Activated CD8-positive, alpha-beta T cell treated with anti-CD3 and anti-CD28 coated beads for 36 hours (primary cell): Measurements from ENCODE around the gene CARD19. TPM values are rescaled to one million over a fixed set of nuclear protein-coding genes. Genes with fewer than 3 reads are reported as not detected.
A peak's percentile ranks its signal among the peaks of the same experiment; 100 is the strongest.

Source experiments
- ATAC-seq: fragments of 200-7000 bp; cut with Tn5 transposase; one replicate; pipeline ENCODE4 v1.10.0; 2021; ENCODE audit warnings: mild to moderate bottlenecking, moderate library complexity
- CTCF ChIA-PET: fragments of 350-600 bp; sonication (Branson Sonifier 250); formaldehyde crosslinking; loops from one replicate; lab custom pipeline; 2021; ENCODE audit warnings: antibody characterized with exemption; lab: Charles Lee
- POLR2A ChIA-PET: fragments of 350-600 bp; sonication (Branson Sonifier 250); formaldehyde crosslinking; loops from one replicate; lab custom pipeline; 2021; ENCODE audit warnings: antibody characterized with exemption; lab: Charles Lee
- DNase-seq: peaks from one replicate; pipeline ENCODE4 v3.0.0-alpha.2; 2020
- H3K27ac Mint-ChIP-seq: one replicate; pipeline ENCODE4 v1.8.0; 2021; ENCODE audit warnings: mild to moderate bottlenecking, mixed read lengths
- H3K27me3 Mint-ChIP-seq: one replicate; pipeline ENCODE4 v1.8.0; 2021; ENCODE audit warnings: mixed read lengths
- H3K36me3 Mint-ChIP-seq: one replicate; pipeline ENCODE4 v1.8.0; 2021; ENCODE audit warnings: low read depth, mixed read lengths
- H3K4me1 Mint-ChIP-seq: one replicate; pipeline ENCODE4 v1.8.0; 2021; ENCODE audit warnings: low read depth, mixed read lengths
- H3K4me3 Mint-ChIP-seq: one replicate; pipeline ENCODE4 v1.8.0; 2021; ENCODE audit warnings: mild to moderate bottlenecking, moderate library complexity, mixed read lengths
- H3K9me3 Mint-ChIP-seq: one replicate; pipeline ENCODE4 v1.8.0; 2021; ENCODE audit warnings: mixed read lengths
- intact Hi-C: fragments of 100-400 bp; cut with micrococcal nuclease; formaldehyde crosslinking; loops from one replicate; pipeline ENCODE4 v1.10.0; 2022
- total RNA-seq, 2 experiments: library from RNA; stranded (reverse); gene quantifications; one replicate each; pipeline ENCODE4 v1.2.3, GENCODE V29; 2021
- TF ChIP-seq, protein P1 (sequence below): fragments of 200-600 bp; IDR thresholded peaks from one replicate; pipeline ENCODE4 v1.8.0; 2022; ENCODE audit warnings: antibody characterized with exemption, mild to moderate bottlenecking

CARD19 gene
- total RNA-seq, 2 experiments from 2014 or later: 42.9 to 43.4 TPM

DNA sequence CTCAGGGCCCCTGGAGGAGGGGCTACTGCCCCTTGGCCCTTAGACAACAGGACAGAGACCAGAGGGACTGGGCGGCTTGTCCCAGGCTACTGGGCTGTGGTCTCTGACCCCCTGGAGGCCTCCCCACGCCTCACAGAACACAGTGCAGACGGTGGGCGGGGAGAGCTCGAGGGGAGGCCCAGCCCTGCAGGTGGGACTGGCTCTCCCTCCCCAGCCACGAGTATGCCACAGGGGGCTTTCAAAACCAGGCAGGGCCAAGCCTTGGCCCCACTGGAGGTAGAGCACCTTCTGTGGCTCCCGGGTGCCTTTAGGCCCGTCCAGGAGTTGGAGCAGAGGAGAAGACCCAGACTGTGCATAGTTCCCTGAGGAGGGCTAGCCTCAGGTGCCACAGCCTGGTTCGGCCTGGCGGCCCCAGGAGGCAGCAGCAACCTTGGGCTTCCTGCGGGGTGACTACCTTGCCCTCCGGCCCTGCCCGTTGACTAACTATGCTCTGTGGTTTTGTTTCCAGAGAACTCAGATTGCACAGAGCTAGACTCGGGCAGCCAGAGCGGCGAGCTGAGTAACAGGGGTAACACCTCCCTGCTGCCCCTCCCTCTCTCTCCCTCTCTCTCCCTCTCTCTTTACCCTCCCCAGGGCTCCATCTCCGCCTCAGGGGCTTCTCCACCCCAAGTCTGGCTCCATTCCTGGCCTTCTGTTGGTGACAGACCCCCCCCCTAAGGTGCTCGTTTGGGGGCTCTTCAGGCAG lies 15.5 kb downstream of the CARD19 start:
- ChIA-PET POLR2A (interaction anchor here (0.9 kb wide), 1 partner anchor 17 kb away, joined by 3 read pairs; no protein-coding TSS in a partner anchor), CTCF (interaction anchor here (1.0 kb wide), 1 partner anchor 14 kb away, joined by 3 read pairs; no protein-coding TSS in a partner anchor)
- TF ChIP-seq, protein P1, sequence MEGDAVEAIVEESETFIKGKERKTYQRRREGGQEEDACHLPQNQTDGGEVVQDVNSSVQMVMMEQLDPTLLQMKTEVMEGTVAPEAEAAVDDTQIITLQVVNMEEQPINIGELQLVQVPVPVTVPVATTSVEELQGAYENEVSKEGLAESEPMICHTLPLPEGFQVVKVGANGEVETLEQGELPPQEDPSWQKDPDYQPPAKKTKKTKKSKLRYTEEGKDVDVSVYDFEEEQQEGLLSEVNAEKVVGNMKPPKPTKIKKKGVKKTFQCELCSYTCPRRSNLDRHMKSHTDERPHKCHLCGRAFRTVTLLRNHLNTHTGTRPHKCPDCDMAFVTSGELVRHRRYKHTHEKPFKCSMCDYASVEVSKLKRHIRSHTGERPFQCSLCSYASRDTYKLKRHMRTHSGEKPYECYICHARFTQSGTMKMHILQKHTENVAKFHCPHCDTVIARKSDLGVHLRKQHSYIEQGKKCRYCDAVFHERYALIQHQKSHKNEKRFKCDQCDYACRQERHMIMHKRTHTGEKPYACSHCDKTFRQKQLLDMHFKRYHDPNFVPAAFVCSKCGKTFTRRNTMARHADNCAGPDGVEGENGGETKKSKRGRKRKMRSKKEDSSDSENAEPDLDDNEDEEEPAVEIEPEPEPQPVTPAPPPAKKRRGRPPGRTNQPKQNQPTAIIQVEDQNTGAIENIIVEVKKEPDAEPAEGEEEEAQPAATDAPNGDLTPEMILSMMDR: no peak
- H3K4me1 Mint-ChIP-seq: peaks cover 33% of the 10 kb centered on the region
- peaks cover 14% of the 10 kb centered on the region for H3K36me3 Mint-ChIP-seq
- intact Hi-C loops: no loop called here
- H3K4me3 Mint-ChIP-seq: no peak overlapping the region
- DNase-seq (no peak), ATAC-seq (no peak)
- H3K9me3 Mint-ChIP-seq: no peaks in the 10 kb centered on the region
- no peaks in the 10 kb centered on the region for H3K27me3 Mint-ChIP-seq
- peak overlapping the region; percentile 6 for H3K27ac Mint-ChIP-seq

DNA sequence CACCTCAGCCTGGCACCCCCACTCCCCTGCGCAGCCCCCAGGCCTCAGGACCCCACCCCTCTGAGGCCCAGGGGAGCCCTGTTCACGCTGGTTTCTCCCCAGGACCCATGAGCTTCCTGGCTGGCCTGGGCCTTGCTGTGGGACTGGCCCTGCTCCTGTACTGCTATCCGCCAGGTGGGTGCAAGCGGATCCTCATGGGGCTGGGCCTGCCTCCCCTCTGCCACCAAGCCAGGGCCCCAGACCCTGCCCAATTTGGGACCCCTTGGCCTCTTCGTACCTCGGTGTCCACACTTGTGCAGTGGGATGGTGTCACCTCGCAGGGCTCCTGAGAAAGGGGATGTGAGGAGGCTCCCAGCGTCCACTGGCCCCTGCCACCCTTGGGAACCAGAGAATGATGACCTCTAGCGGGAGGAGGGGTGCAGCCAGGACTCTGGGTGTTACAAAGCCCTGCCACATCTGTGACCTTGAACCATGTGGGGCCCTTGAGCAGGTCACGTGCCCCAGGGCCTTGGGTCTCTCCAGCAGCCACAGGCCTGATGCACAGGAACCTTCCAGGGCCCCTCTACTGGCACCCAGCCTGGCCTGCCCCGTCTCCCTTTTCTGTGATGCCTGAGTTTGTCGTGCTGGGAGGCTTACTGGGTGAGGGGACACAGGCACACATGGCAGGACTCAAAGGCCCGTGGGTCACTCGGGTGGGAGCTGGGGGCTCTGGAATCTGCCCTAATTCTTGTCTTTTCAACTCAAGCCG lies 16.3 kb downstream of the CARD19 start:
- ChIA-PET CTCF (interaction anchor here (0.8 to 1.2 kb wide), 3 partner anchors 13 to 109 kb away, joined by 3 read pairs; partner anchors contain the start of gene NINJ1), POLR2A (interaction anchor here (0.9 to 1.3 kb wide), 2 partner anchors 18 to 22 kb away, joined by 3 to 4 read pairs; partner anchors contain the start of gene NINJ1)
- Mint-ChIP-seq H3K4me1 (peaks cover 26% of the 10 kb centered on the region), H3K9me3 (no peaks in the 10 kb centered on the region), H3K27me3 (no peaks in the 10 kb centered on the region), H3K4me3 (no peak overlapping the region), H3K27ac (no peak overlapping the region), H3K36me3 (peaks cover 14% of the 10 kb centered on the region)
- peak; percentile 1 for DNase-seq
- TF ChIP-seq, protein P1: no peak
- ATAC-seq: no peak
- intact Hi-C loops: no loop called here

GRCh38 chr9:93112864-93113389 lies 16.9 kb downstream of the CARD19 start:
- Mint-ChIP-seq H3K27me3 (no peaks in the 10 kb centered on the region), H3K4me3 (no peak overlapping the region), H3K9me3 (no peaks in the 10 kb centered on the region), H3K4me1 (peaks cover 20% of the 10 kb centered on the region), H3K27ac (no peak overlapping the region), H3K36me3 (peaks cover 14% of the 10 kb centered on the region)
- ATAC-seq (no peak), DNase-seq (peak; percentile 0)
- intact Hi-C loops: no loop called here
- ChIA-PET POLR2A (interaction anchor here (1.3 kb wide), 1 partner anchor 21 kb away, joined by 4 read pairs; the partner anchor contains the start of gene NINJ1), CTCF (interaction anchor here (0.8 to 1.2 kb wide), 3 partner anchors 13 to 109 kb away, joined by 3 read pairs; partner anchors contain the start of gene NINJ1)
- TF ChIP-seq, protein P1: no peak

DNA sequence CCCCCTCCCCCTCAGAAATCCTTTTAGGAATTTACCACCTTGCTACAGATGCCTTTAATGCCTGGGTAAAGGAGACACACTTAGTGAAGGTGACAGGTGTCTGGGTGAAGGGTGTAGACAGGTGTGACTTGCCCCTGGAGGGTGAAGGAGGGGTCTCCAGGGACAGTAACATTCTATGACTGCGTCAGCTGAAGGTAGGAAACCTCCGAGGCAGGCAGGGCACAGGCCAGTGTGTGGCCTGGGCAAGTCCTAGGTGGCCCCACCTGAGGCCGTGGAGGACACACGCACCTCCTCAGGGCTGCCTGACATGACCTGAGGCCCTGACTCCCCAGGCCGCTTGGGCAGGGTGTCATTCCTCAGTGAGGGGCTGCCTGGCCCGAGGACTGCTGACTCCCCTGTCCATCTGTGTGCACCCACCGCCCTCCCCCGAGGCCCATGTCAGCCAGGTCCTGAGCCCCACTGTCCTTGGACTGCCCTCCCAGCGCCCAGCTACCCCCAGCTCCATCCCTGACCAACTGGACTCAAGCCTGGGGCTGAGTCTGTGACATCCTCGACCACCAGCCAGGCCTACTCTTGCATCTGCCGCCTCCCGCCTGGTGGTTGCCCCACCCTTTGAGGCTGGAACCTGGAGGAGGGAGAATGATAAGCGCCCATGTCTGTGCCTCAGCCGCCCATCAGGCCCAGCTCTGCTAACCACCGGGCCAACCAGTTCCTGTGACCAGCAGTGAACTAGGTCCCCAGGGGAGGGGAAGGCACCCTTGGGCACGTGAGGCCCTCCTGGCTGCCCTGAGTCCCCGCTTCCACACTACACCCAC lies 18.4 kb downstream of the CARD19 start:
- peaks cover 9% of the 10 kb centered on the region for H3K36me3 Mint-ChIP-seq
- H3K4me1 Mint-ChIP-seq: peaks cover 8% of the 10 kb centered on the region
- CTCF ChIA-PET: no interaction called here
- ATAC-seq (no peak), DNase-seq (peak; percentile 6)
- POLR2A ChIA-PET: interaction anchor here (1.2 kb wide), 1 partner anchor 11 kb away, joined by 3 read pairs; no protein-coding TSS in a partner anchor
- H3K27ac Mint-ChIP-seq: no peak overlapping the region
- TF ChIP-seq, protein P1: no peak
- no peaks in the 10 kb centered on the region for H3K9me3 Mint-ChIP-seq
- no peak overlapping the region for H3K4me3 Mint-ChIP-seq
- intact Hi-C loops: no loop called here
- no peaks in the 10 kb centered on the region for H3K27me3 Mint-ChIP-seq
